ENCODE data around the gene MAD2L1BP.

The MAD2L1BP gene

GRCh38 chr6:43667245-43668150 is 31.9 kb downstream of the MAD2L1BP start:
- DNase-seq = peak; percentile 74

DNA sequence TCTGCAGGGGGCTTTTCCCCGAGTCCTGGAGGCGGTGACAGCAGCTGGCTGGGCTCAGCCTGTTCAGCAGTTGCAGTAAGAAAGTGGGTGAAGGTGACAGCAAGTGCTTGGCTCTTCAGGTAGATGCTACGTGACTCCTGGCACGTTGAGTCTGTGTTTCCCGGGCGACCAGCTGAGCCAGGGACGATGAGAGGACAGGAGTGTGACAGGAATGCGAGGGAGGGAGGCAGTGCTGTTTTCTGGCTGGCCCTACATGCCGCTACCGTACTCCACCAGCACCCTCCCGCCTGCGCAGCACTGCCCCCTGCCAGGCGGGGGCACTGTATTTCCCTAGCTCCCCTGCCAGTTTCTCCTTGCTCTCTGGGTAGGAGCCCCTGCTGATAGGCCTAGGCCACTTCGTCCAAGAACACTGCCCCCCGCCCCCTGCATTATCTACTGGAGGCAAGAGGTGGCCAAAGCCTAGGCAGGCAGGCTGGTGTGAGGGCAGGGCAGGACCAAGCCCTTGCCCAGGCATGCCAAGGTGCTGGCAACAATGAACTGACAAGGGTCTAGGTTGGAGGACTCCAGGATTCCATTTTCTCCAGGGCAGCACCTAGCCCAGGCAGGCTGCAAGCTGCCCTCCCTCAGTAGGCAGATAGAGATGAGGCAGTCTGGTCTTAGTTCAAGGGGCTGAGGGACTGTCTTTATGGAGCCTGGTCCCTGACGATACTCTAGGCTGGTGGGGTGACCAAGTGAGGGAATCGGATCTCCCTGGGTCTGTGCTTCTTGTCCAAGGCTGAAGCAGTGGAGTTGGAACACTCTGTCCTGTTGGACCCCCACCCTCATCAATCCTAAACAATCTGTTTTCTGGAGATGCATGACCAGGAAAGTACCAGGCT is 32.8 kb downstream of the MAD2L1BP start:
- DNase-seq = peak; percentile 45

DNA sequence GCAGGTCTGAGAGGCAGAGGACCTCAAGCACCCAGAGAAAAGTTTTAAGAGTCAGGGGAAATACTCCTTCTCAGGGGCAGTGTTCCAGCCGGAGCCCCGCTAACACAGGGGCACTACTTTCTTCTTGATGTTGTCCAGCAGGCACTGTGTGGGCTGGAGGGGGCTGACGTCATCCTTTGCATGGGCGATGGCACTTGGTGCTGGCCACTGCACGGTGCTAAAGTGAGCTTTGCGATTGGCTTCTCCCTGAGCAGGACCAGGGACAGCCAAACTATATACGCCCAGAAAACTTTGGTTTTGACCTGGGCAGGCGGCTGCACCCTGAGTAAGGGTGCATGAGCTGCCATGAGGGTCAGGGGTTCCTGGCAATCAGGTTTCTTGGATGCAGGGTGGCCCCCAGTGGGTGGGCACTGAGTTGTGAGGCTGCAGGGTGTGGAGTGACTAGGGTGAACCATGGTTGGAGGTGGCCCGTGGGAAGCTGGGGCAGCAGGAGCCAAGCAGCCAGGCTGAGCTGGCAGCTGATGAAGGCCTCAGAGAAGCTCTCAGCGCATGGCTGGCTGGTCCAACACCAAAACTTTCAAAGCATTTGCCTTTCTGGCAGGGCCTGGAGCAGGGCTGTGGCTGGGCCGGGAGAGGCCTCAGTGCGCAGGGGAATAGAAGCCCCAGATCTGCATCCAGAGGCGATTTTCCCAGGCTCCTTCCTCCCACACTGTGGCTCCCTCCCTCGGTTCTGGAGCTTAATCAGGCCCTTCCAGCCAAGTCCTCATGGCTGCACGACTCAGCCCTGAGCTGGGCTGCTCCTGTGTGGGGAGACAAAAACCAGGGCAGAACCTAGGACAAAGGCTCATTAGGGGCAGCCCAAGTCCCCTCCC is 33.6 kb downstream of the MAD2L1BP start:
- no peak for DNase-seq

DNA sequence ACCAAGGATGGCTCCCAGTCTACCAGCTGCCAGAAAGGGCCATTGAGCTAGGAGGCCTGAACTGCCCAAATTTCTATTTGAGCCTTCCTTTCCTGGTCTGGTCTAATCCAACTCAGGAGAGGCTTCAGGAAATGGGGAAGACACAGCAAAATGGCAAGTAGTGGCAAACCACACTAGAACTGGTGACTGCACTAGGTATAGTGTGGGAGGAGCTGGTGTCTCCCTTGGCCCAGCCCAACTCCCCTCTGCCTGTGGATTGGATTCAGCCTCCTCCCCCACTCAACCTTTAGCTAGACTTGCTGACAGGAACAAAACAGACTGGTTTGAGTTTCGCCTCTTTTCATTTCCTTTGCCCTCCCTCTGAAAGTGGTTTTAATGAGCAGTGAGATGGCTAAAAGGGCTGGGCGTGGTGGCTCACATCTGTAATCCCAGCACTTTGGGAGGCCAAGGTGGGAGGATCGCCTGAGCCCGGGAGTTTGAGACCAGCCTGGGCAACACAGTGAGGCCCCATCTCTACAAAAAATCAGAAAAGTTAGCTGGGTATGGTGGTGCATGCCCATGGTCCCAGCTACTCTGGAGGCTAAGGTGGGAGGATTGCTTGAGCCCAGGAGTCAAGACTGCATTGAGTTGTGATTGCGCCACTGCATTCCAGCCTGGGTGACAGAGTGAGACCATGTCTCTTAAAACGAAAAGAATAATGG is 34.4 kb downstream of the MAD2L1BP start:
- DNase-seq = no peak

DNA sequence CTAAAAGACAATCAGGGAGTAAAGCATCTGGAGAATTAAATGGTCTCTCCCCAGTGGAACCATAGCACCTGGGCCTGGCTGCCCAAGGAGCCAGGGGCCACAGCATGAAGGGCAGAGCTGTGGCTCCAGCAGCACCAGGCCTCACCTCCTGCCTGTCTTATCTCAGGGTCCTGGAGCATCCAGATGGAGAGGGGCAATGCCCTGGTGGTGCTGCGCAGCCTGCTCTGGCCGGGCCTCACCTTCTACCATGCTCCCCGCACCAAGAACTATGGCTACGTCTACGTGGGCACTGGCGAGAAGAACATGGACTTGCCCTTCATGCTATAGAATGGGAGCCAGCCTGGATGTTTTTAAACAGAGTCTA is 35.0 kb downstream of the MAD2L1BP start:
- no peak for DNase-seq

DNA sequence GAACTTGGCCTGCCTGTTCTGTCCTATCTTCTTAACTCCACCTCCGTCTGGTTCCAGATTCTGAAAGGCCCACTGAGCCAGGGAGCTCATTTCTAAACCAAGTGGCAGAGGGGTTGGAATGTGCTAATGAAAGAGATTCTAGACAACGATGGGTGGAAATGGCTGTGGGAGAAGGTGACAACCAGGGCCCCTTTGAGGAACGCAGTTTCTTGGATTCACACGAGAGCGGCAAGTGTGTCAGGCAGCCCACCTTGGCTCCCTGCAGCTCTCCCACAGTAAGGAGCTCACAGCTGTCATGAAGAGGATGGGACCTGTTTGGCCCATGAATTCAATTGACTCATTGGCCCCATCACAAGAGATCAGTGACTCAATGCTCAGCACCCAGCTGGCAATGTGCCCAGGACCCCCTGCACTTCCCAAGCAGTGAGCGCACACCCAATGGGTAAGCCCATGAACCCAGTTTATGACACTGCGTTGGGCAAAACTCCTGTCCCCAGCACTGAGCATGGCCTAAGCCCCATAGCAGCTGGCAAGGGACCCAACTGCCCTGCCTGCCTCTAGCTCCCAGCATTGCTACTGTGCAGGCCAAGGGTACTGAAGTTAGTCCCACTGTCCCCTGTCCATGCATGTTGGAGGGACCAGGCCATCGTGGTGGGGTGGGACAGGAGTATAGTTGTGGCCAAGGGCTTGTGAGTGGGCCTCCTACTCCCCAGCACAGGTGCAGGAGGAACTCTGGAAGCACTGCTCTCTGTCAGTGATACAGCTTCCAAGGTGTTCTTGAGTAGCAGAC is 35.6 kb downstream of the MAD2L1BP start:
- DNase-seq = no peak

DNA sequence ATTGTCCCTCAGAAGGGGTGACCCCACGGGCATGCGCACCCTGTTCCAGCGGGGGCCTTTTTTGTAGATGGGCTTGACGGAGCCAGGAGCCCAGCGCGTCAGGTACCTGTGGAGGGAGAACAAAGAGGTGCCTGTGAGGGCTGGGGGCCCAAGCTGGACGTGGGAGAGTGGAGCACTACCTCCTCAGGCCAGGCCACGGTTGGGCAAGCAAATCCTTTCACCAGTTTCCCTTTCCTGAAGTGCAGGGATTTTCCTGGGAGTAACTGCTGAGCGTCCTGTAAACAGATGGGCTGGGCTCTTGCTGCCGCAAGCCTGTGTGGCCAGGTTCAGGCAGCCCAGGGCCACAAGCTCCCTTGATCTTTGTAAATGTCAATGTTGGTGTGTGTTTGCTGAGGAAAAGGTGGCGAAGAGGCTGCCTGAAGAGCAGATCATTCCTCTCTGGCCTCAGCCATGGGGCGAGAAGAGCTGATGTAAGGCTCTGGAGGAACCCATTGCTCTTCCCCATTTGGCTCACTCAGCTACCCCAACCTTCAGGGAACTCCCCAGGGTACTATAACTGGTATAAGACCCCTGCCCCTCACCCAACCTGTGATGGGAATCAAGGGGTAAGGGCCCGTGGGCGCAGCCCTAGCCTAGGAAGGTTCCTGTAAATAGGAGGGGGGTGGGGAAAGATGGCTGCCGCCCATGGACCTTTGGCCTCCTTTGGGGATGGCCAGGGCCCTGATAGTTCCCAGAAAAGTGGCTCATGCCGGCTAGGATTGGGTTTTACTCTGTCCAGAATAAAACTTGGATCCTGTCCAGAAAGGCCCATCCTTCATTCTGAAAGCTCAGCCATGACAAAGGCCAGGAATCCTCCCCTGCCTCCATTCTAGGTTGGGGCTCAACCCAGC is 36.4 kb downstream of the MAD2L1BP start:
- no peak for DNase-seq

GRCh38 chr6:43673444-43674084 is 37.9 kb downstream of the MAD2L1BP start:
- no peak for DNase-seq

- no peak for DNase-seq
Measured at GRCh38 chr6:43674291-43674690, 38.7 kb downstream of the MAD2L1BP start.

GRCh38 chr6:43674921-43675320 is 39.3 kb downstream of the MAD2L1BP start:
- no peak for DNase-seq

- no peak for DNase-seq
Measured at GRCh38 chr6:43676962-43677606, 41.4 kb downstream of the MAD2L1BP start.

GRCh38 chr6:43677759-43678158 is 42.1 kb downstream of the MAD2L1BP start:
- no peak for DNase-seq

DNA sequence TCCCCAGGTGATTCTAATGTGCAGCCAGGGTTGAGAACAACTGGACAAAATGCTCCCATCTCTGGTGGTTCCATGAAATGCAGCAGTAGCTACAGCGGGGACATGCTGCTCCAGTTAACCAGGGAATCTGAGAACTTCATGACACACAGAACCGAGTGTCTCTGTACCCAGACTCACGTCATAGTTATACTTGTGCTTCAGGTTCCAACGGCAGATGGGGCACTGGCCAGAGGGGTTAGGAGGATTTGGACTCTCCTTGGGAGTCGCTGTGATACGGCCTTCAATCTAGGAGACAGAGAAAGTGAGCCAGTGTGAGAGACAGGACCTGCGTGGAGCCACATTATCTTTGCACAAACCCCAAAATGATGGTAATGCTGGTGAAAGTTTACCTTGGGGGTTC is 42.7 kb downstream of the MAD2L1BP start:
- no peak for DNase-seq

DNA sequence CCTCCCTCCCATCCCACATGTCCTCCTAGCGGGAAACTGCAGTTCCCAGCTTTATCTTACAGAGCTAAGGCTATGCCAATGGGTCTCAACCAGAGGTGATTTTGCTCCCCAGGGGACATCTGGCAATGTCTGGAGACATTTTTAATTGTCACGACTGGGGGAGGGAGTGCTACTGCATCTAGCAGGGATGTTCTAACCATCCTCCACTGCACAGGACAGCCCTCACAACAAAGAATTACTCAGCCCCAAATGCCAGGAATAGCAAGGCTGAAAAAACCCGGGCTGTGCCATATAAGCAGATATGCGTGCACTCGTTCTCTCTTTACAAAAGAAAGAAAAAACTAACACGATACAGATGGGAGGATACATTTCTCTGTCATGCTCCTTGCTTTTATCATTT is 43.4 kb downstream of the MAD2L1BP start:
- no peak for DNase-seq

- DNase-seq = no peak
Measured at GRCh38 chr6:43680308-43681200, 44.9 kb downstream of the MAD2L1BP start.

- no peak for DNase-seq
Measured at GRCh38 chr6:43681303-43681702, 45.7 kb downstream of the MAD2L1BP start.

DNA sequence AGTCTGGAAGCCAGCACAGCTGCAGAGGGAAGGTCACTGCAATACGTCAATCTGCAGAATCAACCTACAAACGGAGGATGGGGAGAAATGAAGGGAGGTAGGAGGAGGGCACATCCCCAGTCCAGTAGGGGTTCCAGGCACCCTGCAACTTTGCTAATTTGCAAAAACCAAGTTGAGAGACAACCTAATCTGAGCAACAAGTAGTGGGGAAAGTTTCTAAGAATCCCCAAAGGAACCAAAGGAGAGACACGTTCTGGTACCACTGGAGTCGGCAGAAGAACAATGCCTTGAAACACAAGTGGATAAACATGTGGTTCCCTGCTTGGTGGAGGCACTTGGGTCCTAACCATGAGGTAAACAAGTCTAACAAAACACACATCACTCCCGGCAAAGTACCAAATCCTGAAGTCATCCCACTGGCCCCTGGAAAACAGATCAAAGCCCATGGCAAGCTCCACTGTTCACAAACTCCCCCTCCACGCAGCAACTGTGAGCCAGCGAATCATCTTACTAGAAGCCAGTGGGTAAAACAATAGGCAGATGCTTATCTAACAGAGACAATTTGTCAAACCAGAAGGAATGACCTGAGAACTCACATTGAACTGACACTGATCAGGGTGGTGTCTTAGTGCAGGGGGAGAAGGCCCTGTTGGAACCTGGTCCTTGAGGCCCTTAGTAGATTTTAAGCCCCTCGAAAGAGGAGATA is 47.2 kb downstream of the MAD2L1BP start:
- DNase-seq = no peak

Measured in CD4-positive, alpha-beta T cell treated with Interleukin-15 for 1 hour (primary cell).